Spleen (tissue), 7 donors: ENCODE data around the gene GADL1.
A peak's percentile ranks its signal among the peaks of the same experiment; 100 is the strongest.

ENCODE experiments used
- POLR2A ChIP-seq, 3 donors: fragments of 450-650 bp; IDR thresholded peaks; one replicate each; pipeline ENCODE4 v1.5.1; 2017; ENCODE audit warnings: antibody characterized with exemption in 3 of 3, mild to moderate bottlenecking in 1 of 3
- POLR2AphosphoS5 ChIP-seq, 3 donors: sonication (generic); formaldehyde crosslinking; IDR thresholded peaks; one replicate each; pipeline ENCODE4 v1.5.1; 2017; ENCODE audit warnings: antibody characterized with exemption in 3 of 3
- TF ChIP-seq, protein P1 (sequence below), 11 experiments: fragments of 200-600 bp in 7 of 11; fragments of 450-650 bp in 4 of 11; sonication (generic) in 4 of 11; IDR thresholded peaks in 8 of 11; conservative IDR thresholded peaks in 3 of 11; 1 replicate in 7 of 11; 2 replicates in 4 of 11; pipeline versions ENCODE4 v1.4.0 to v1.8.0; 2016 to 2021; ENCODE audit warnings: antibody characterized with exemption in 11 of 11, inconsistent platforms in 4 of 11, mild to moderate bottlenecking in 1 of 11
- donor health status: DM: no; HTN: no; CAD: no; lungs with moderate emphysema.
- donor health status: DM: no; HTN: no; CAD: no.
- donor health status: DM: no; HTN: no; CAD: no.

DNA sequence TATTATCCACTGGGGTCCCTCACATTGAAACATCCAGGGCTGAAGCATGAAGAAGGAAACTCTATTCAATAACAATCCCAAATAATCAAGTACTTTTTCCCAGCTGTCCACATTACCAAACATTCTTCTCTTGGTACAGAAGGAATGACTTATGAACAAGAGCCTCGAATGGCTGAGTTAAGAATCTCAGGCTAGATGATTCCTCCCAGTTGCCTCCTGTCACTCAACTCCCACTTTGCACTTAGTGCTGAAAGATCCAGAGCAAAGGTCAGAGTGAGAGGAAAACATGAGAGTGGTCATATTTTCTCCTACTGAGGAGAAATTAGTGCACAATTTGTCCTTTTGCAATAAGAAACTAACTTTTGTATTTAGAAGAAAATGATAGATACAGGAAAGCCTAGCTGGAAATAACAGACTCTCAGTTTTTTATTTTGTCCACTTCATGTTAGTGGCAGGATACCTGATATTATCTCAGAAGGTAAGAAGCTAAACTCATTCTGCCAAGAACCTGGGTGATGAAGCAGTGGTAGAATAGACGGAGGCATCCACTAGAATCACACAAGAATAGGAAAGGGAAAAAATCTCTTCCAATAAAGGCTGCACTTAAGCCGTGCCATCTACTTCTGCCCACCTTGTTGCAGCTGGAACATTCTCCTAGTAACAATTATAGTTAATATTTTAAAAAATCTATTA lies 46.2 kb downstream of the GADL1 start:
- peak in 1 of 3 donors; percentile 56 for TF ChIP-seq POLR2AphosphoS5 (IDR thresholded peaks at IDR 0.05)
- TF ChIP-seq POLR2A (IDR thresholded peaks at IDR 0.05) = no peak
- TF ChIP-seq, protein P1, sequence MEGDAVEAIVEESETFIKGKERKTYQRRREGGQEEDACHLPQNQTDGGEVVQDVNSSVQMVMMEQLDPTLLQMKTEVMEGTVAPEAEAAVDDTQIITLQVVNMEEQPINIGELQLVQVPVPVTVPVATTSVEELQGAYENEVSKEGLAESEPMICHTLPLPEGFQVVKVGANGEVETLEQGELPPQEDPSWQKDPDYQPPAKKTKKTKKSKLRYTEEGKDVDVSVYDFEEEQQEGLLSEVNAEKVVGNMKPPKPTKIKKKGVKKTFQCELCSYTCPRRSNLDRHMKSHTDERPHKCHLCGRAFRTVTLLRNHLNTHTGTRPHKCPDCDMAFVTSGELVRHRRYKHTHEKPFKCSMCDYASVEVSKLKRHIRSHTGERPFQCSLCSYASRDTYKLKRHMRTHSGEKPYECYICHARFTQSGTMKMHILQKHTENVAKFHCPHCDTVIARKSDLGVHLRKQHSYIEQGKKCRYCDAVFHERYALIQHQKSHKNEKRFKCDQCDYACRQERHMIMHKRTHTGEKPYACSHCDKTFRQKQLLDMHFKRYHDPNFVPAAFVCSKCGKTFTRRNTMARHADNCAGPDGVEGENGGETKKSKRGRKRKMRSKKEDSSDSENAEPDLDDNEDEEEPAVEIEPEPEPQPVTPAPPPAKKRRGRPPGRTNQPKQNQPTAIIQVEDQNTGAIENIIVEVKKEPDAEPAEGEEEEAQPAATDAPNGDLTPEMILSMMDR (IDR thresholded peaks at IDR 0.05 in 8 of 11, conservative IDR thresholded peaks at IDR 0.05 in 3 of 11) = no peak
